Spleen (tissue), 7 donors: ENCODE results near the gene PPP2R2D.

Experiments used
- CTCF ChIP-seq, 11 experiments: fragments of 200-600 bp in 7 of 11; fragments of 450-650 bp in 4 of 11; sonication (generic) in 4 of 11; IDR thresholded peaks in 8 of 11; conservative IDR thresholded peaks in 3 of 11; 1 replicate in 7 of 11; 2 replicates in 4 of 11; pipeline versions ENCODE4 v1.4.0 to v1.8.0; 2016 to 2021; ENCODE audit warnings: antibody characterized with exemption in 11 of 11, inconsistent platforms in 4 of 11, mild to moderate bottlenecking in 1 of 11
- POLR2A ChIP-seq, 3 donors: fragments of 450-650 bp; IDR thresholded peaks; one replicate each; pipeline ENCODE4 v1.5.1; 2017; ENCODE audit warnings: antibody characterized with exemption in 3 of 3, mild to moderate bottlenecking in 1 of 3
- POLR2AphosphoS5 ChIP-seq, 3 donors: sonication (generic); formaldehyde crosslinking; IDR thresholded peaks; one replicate each; pipeline ENCODE4 v1.5.1; 2017; ENCODE audit warnings: antibody characterized with exemption in 3 of 3
- donor health status: DM: no; HTN: no; CAD: no; lungs with moderate emphysema.
- donor health status: DM: no; HTN: no; CAD: no.
- donor health status: DM: no; HTN: no; CAD: no.

DNA sequence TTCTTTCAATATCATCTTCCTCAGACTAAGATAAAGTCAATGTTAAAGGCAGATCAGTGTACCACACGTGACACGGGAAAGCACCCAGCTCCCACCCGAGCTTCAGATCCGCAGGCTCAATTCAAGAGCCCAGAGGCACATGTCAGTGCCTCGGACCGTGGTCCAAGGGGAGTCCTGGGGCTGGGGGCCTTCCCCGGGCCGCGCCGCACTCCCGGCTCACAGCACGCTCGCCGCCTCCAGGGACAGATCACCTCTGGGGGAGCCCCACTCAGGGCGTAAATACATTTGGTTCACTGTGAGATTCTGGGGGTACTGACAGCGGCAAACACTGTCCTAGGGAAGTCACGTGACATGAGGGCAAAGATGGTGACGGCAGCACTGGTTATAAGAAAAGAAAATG is 70.1 kb downstream of the PPP2R2D start:
- no peak for TF ChIP-seq POLR2A (IDR thresholded peaks at IDR 0.05)
- no peak for TF ChIP-seq CTCF (IDR thresholded peaks at IDR 0.05 in 8 of 11, conservative IDR thresholded peaks at IDR 0.05 in 3 of 11)
- TF ChIP-seq POLR2AphosphoS5 (IDR thresholded peaks at IDR 0.05): peak in 1 of 3 donors; percentile 38
